ENCODE data around the gene SCN3A. TPM values are rescaled to one million over a fixed set of nuclear protein-coding genes. Genes with fewer than 3 reads are reported as not detected.

Gene SCN3A
- total RNA-seq, 1 experiment from 2014 or later = 0.07 TPM

GRCh38 chr2:165054652-165055051, 149.2 kb downstream of the SCN3A start:
- TF ChIP-seq EZH2 (IDR thresholded peaks at IDR 0.05; ENCODE audit: low read length, unreplicated experiment) (no peak), CTCF (conservative IDR thresholded peaks at IDR 0.05; ENCODE audit: low read depth, low read length) (no peak), EZH2phosphoT487 (IDR thresholded peaks at IDR 0.05; ENCODE audit: borderline replicate concordance, low read length) (no peak)
- CTCF ChIA-PET = no interaction called here
- Histone ChIP-seq H3K9me2 (replicated peaks; ENCODE audit: low read length) (no peaks in the 10 kb centered on the region), H3K27ac (ENCODE audit: low read length) (no peak overlapping the region), H2AFZ (ENCODE audit: low read length) (no peak overlapping the region), H4K20me1 (ENCODE audit: low read length) (no peaks in the 10 kb centered on the region), H3K4me1 (ENCODE audit: insufficient read depth, low read length) (no peaks in the 10 kb centered on the region), H3K9ac (ENCODE audit: low read length) (no peak overlapping the region), H3K79me2 (ENCODE audit: low read length) (no peaks in the 10 kb centered on the region), H3K27me3 (ENCODE audit: low read length) (no peaks in the 10 kb centered on the region), H3K4me2 (ENCODE audit: low read length) (no peak overlapping the region), H3K9me3 (ENCODE audit: low read length) (no peaks in the 10 kb centered on the region), H3F3A (ENCODE audit: low read length, unreplicated experiment) (no peaks in the 10 kb centered on the region), H3K36me3 (ENCODE audit: low read depth, low read length) (no peaks in the 10 kb centered on the region), H3K4me3 (ENCODE audit: low read length) (no peak overlapping the region)
- BruUV-seq (replicated peaks) = no TSS peak
- POLR2A ChIA-PET (ENCODE audit: unreplicated experiment) = no interaction called here
- ATAC-seq (no peak), DNase-seq (no peak)
- intact Hi-C loops (cut with micrococcal nuclease) = no loop called here

GRCh38 chr2:165044505-165045303, 159.1 kb downstream of the SCN3A start:
- BruUV-seq (replicated peaks) = no TSS peak
- no peak overlapping the region for H2AFZ ChIP-seq (ENCODE audit: low read length)
- TF ChIP-seq EZH2phosphoT487 (IDR thresholded peaks at IDR 0.05; ENCODE audit: borderline replicate concordance, low read length) (no peak), EZH2 (IDR thresholded peaks at IDR 0.05; ENCODE audit: low read length, unreplicated experiment) (no peak), CTCF (conservative IDR thresholded peaks at IDR 0.05; ENCODE audit: low read depth, low read length) (no peak)
- intact Hi-C loops (cut with micrococcal nuclease) = no loop called here
- H3K27me3 ChIP-seq (ENCODE audit: low read length) = 0 out of 2 replicates have a peak, but pooled peaks cover 3% of the 10 kb centered on the region
- H3K9me3 ChIP-seq (ENCODE audit: low read length) = no peaks in the 10 kb centered on the region
- no peak overlapping the region for H3K4me2 ChIP-seq (ENCODE audit: low read length)
- CTCF ChIA-PET = no interaction called here
- no peak overlapping the region for H3K27ac ChIP-seq (ENCODE audit: low read length)
- H3K4me3 ChIP-seq (ENCODE audit: low read length) = no peak overlapping the region
- no peaks in the 10 kb centered on the region for H3K79me2 ChIP-seq (ENCODE audit: low read length)
- no peaks in the 10 kb centered on the region for H3F3A ChIP-seq (ENCODE audit: low read length, unreplicated experiment)
- no peaks in the 10 kb centered on the region for H4K20me1 ChIP-seq (ENCODE audit: low read length)
- no peaks in the 10 kb centered on the region for H3K36me3 ChIP-seq (ENCODE audit: low read depth, low read length)
- POLR2A ChIA-PET (ENCODE audit: unreplicated experiment) = no interaction called here
- ATAC-seq (no peak), DNase-seq (no peak)
- no peaks in the 10 kb centered on the region for H3K4me1 ChIP-seq (ENCODE audit: insufficient read depth, low read length)
- no peaks in the 10 kb centered on the region for H3K9me2 ChIP-seq (replicated peaks; ENCODE audit: low read length)
- H3K9ac ChIP-seq (ENCODE audit: low read length) = no peak overlapping the region

Other genes with a start within 250 kb of the SCN3A start
- 0.36 TPM in 1 of 2 replicates, not detected in the other for gene SLC38A11, start 248.5 kb downstream of the SCN3A start, total RNA-seq (2014; rRNA removed)
- 0.07 and 0.46 TPM in 2 replicates for gene SCN2A, start 35.4 kb upstream of the SCN3A start, total RNA-seq (2014; rRNA removed)